GM10248 (cell line): ENCODE data around the gene PPP1R14C.

Experiments
- CTCF ChIA-PET: fragments of 300-600 bp; sonication (Branson Sonifier 250); formaldehyde crosslinking; extraction: SDS; loops from one replicate; lab custom pipeline; 2021; ENCODE audit warnings: antibody characterized with exemption; lab: Yijun Ruan, JAX
- POLR2A ChIA-PET: fragments of 350-650 bp; sonication (Branson Sonifier 250); formaldehyde crosslinking; extraction: SDS; loops from one replicate; lab custom pipeline; 2020; ENCODE audit warnings: antibody characterized with exemption; lab: Yijun Ruan, JAX
- DNase-seq: peaks from one replicate; pipeline ENCODE4 v3.0.0; 2012; ENCODE audit errors: extremely low spot score
- TF ChIP-seq, protein P1 (sequence below): IDR thresholded peaks from 2 replicates; pipeline ENCODE4 v1.5.1; 2012; ENCODE audit warnings: mild to moderate bottlenecking, low read depth; ENCODE audit errors: extremely low read depth, missing control alignments, control extremely low read depth

PPP1R14C gene

GRCh38 chr6:150163970-150164369, 21.1 kb downstream of the PPP1R14C start:
- ChIA-PET CTCF (interaction anchor here (1.0 to 1.4 kb wide), 2 partner anchors 9 to 10 kb away, joined by 3 to 5 read pairs; no protein-coding TSS in a partner anchor), POLR2A (no interaction called here)
- TF ChIP-seq, protein P1, sequence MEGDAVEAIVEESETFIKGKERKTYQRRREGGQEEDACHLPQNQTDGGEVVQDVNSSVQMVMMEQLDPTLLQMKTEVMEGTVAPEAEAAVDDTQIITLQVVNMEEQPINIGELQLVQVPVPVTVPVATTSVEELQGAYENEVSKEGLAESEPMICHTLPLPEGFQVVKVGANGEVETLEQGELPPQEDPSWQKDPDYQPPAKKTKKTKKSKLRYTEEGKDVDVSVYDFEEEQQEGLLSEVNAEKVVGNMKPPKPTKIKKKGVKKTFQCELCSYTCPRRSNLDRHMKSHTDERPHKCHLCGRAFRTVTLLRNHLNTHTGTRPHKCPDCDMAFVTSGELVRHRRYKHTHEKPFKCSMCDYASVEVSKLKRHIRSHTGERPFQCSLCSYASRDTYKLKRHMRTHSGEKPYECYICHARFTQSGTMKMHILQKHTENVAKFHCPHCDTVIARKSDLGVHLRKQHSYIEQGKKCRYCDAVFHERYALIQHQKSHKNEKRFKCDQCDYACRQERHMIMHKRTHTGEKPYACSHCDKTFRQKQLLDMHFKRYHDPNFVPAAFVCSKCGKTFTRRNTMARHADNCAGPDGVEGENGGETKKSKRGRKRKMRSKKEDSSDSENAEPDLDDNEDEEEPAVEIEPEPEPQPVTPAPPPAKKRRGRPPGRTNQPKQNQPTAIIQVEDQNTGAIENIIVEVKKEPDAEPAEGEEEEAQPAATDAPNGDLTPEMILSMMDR, result no peak
- no peak for DNase-seq

DNA sequence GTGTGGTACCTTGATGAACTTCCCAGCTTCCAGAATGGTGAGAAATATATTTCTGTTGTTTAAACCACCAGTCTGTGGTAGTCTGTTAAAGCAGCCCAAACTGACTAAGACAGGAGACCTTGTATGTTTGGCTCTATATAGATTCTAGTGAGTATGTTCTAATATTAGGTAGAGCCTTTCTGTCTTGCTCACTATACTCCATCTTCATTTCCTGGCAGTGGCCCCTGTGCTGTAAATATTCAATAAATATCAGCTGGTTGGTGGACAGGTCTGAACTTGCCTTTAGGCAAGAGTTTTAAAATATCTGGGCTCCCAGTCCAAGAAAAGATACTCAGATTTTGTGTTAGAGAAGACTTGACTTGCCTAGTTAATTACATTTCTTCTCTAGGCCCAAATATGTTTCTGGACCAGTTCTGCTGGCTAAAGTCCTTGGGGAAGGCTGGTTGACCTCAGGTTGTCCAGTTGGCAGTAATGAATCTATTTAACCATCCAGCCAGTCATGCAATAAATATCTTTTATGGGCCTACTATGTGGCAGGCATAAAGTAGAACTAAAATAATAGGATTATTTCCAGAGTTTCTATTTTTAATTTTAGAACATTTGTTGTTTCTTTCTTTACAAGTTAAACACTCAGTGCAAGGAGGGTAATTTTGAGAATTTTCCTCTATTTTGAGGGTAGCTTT, 22.3 kb downstream of the PPP1R14C start:
- ChIA-PET POLR2A (no interaction called here), CTCF (interaction anchor here (1.4 kb wide), 1 partner anchor 10 kb away, joined by 3 read pairs; no protein-coding TSS in a partner anchor)
- TF ChIP-seq, protein P1, result no peak
- DNase-seq, result no peak

DNA sequence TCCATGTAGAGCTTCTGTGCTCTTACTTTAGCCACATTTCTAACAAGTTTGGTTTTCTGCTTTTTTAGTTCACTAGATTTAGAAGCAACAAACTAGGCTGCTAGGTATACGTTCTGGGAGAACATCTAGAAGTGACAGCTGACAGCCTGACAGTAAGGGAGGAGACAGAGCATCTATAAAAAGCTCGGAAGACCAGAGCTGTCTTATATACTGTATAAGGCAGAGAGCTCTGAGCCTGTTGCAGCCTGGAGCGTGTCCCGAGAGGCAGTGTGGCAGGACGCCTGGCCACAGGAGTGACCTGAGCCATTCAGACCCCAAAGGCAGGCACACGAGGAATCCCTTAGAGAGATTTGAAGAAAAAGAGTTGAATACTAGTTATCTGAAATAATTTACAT, 24.6 kb downstream of the PPP1R14C start:
- TF ChIP-seq, protein P1, result no peak
- DNase-seq, result no peak
- POLR2A ChIA-PET, result no interaction called here
- CTCF ChIA-PET, result interaction anchor here (1.0 to 1.4 kb wide), 2 partner anchors 9 to 16 kb away, joined by 3 read pairs; no protein-coding TSS in a partner anchor

- CTCF ChIA-PET, result no interaction called here
- POLR2A ChIA-PET, result no interaction called here
- DNase-seq, result no peak
- TF ChIP-seq, protein P1, result no peak
These were observed 26.3 kb downstream of the PPP1R14C start for GRCh38 chr6:150169181-150169580.

GRCh38 chr6:150169609-150170008, 26.8 kb downstream of the PPP1R14C start:
- TF ChIP-seq, protein P1, result no peak
- CTCF ChIA-PET, result no interaction called here
- POLR2A ChIA-PET, result no interaction called here
- no peak for DNase-seq

DNA sequence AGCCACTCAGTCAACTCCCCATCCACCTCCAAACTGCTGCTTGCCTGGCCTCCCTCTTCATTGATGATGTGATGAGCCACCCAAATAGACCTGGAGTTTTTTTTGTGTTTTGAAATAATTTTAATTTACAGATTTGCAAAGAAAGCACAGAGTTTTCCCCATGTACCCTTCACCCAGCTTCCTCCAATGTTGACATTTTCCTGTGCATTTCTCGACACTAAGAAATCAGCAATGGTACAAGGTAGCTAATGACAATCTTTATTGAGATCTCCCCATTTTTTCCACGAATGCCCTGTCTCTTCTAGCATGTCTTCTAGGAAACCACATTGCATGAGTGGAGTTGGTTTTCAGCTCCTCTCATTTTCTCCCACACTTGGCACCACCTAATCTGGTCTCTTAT, 30.1 kb downstream of the PPP1R14C start:
- ChIA-PET POLR2A (no interaction called here), CTCF (interaction anchor here (1.2 kb wide), 1 partner anchor 8 kb away, joined by 6 read pairs; no protein-coding TSS in a partner anchor)
- TF ChIP-seq, protein P1, result no peak
- no peak for DNase-seq
